Measurements from ENCODE around the gene BPIFB1. TPM values are rescaled to one million over a fixed set of nuclear protein-coding genes. Genes with fewer than 3 reads are reported as not detected.

BPIFB1 gene
- total RNA-seq, 1 donor from 2014 or later: 10.9 TPM

DNA sequence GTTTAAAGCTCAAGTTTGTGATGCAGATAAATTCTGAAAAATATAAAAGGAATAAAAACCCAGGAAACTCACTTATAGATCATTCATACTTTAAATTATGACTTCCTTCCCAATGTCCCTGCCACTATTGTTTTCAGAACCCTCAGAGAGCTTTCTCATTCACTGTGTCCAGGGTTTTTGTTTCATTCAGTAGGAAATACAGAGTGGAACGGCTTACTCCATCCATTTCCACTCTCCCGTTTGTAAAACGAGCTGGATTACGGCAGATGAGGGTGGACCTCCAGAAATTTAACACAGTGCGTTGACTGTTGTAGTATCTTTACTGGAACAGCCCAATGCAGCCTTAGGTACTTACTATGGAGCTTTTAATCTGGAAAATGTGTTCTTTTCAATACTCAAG, 23.6 kb upstream of the BPIFB1 start:
- Mint-ChIP-seq H3K4me1 (ENCODE audit: unreplicated experiment) (no peaks in the 10 kb centered on the region), H3K27ac (no peak overlapping the region), H3K27me3 (peaks cover 35% of the 10 kb centered on the region), H3K4me3 (no peak overlapping the region), H3K9me3 (no peaks in the 10 kb centered on the region), H3K36me3 (no peaks in the 10 kb centered on the region)
- DNase-seq (ENCODE audit: extremely low spot score, unreplicated experiment): no peak
- no peak for TF ChIP-seq CTCF (conservative IDR thresholded peaks at IDR 0.05)

DNA sequence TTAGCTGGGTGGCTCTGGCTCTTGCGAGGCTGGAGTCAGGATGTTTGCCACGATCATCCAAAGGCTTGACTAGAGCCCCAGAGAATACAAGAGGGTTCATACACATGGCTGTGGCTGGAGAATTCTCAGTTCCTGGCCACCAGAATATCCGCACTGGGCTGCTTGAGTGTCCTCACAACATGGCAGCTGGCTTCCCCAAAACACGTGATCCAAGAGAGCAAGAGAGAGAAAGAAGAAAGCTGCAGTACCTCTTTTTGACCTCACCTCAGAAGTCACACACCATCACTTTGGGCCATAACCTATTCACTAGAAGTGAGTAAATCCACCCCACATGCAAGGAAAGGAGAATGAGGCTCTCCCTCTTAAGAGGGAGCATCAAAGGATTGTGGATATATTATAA, 21.5 kb upstream of the BPIFB1 start:
- no peak for TF ChIP-seq CTCF (conservative IDR thresholded peaks at IDR 0.05)
- H3K9me3 Mint-ChIP-seq: no peaks in the 10 kb centered on the region
- peaks cover 27% of the 10 kb centered on the region for H3K27me3 Mint-ChIP-seq

GRCh38 chr20:33262658-33263065, 20.4 kb upstream of the BPIFB1 start:
- no peaks in the 10 kb centered on the region for H3K36me3 Mint-ChIP-seq
- DNase-seq (ENCODE audit: extremely low spot score, unreplicated experiment): no peak
- H3K4me3 Mint-ChIP-seq: no peak overlapping the region
- TF ChIP-seq CTCF (conservative IDR thresholded peaks at IDR 0.05): peak; percentile 88
- peaks cover 27% of the 10 kb centered on the region for H3K27me3 Mint-ChIP-seq
- H3K27ac Mint-ChIP-seq: no peak overlapping the region
- no peaks in the 10 kb centered on the region for H3K9me3 Mint-ChIP-seq
- H3K4me1 Mint-ChIP-seq (ENCODE audit: unreplicated experiment): no peaks in the 10 kb centered on the region

More for the DNA sequence above, 21.5 kb upstream of the BPIFB1 start:
- Mint-ChIP-seq H3K27ac (no peak overlapping the region), H3K36me3 (no peaks in the 10 kb centered on the region), H3K4me1 (ENCODE audit: unreplicated experiment) (no peaks in the 10 kb centered on the region), H3K4me3 (no peak overlapping the region)
- no peak for DNase-seq (ENCODE audit: extremely low spot score, unreplicated experiment)

DNA sequence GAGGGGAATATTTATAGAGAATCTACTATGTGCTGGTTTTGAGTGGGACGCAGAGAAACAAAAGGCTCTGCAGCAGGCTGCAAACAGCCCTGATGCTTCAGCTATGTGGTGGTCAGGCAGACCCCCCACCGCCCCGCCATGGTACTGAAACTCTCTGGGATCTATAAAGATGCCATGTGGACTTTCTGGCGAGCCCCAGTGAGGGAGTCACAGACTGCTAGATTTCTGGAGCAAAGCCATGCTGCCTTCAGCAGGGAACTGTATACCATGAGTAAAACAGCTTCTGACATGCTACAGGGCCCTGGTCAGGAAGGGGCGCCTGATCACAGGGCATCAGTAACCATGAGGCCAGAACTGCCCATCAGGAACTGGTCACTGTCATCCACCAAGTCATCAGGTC, 19.2 kb upstream of the BPIFB1 start:
- H3K27me3 Mint-ChIP-seq: peaks cover 32% of the 10 kb centered on the region
- no peaks in the 10 kb centered on the region for H3K36me3 Mint-ChIP-seq
- H3K9me3 Mint-ChIP-seq: no peaks in the 10 kb centered on the region
- no peak overlapping the region for H3K4me3 Mint-ChIP-seq
- no peak for DNase-seq (ENCODE audit: extremely low spot score, unreplicated experiment)
- no peak overlapping the region for H3K27ac Mint-ChIP-seq
- no peaks in the 10 kb centered on the region for H3K4me1 Mint-ChIP-seq (ENCODE audit: unreplicated experiment)
- TF ChIP-seq CTCF (conservative IDR thresholded peaks at IDR 0.05): no peak

- no peaks in the 10 kb centered on the region for H3K9me3 Mint-ChIP-seq
- H3K4me3 Mint-ChIP-seq: no peak overlapping the region
- H3K27ac Mint-ChIP-seq: no peak overlapping the region
- TF ChIP-seq CTCF (conservative IDR thresholded peaks at IDR 0.05): no peak
- H3K4me1 Mint-ChIP-seq (ENCODE audit: unreplicated experiment): no peaks in the 10 kb centered on the region
- no peak for DNase-seq (ENCODE audit: extremely low spot score, unreplicated experiment)
- H3K36me3 Mint-ChIP-seq: no peaks in the 10 kb centered on the region
- H3K27me3 Mint-ChIP-seq: peaks cover 38% of the 10 kb centered on the region
Observed at GRCh38 chr20:33267701-33268100, 15.3 kb upstream of the BPIFB1 start.
